MM.1S (cell line): ENCODE measurements around the gene CRTAC1.

Source experiments
- DNase-seq: peaks from one replicate; pipeline ENCODE4 v3.0.0-alpha.2; 2015
- H2AFZ ChIP-seq: fragments of 300-600 bp; sonication (generic); 2 replicates; pipeline ENCODE4 v1.6.0; 2016; ENCODE audit warnings: antibody characterized with exemption, low read length
- H3F3A ChIP-seq: fragments of 300-600 bp; sonication (generic); 2 replicates; pipeline ENCODE4 v1.6.1; 2016; ENCODE audit warnings: mild to moderate bottlenecking, antibody characterized with exemption, low read length, moderate library complexity, mixed read lengths; ENCODE audit not compliant: insufficient read depth
- H3K27ac ChIP-seq: fragments of 300-600 bp; sonication (generic); 2 replicates; pipeline ENCODE4 v1.5.1; 2016; ENCODE audit warnings: mild to moderate bottlenecking, low read length
- H3K27me3 ChIP-seq: fragments of 300-600 bp; sonication (generic); replicated peaks from 2 replicates; pipeline ENCODE4 v1.6.0; 2016; ENCODE audit warnings: low read length; ENCODE audit not compliant: insufficient read depth
- H3K36me3 ChIP-seq: fragments of 300-600 bp; sonication (generic); replicated peaks from 2 replicates; pipeline ENCODE4 v1.6.1; 2016; ENCODE audit warnings: mild to moderate bottlenecking, low read length, mixed read lengths; ENCODE audit not compliant: insufficient read depth
- H3K4me1 ChIP-seq: fragments of 300-600 bp; sonication (generic); 2 replicates; pipeline ENCODE4 v1.6.1; 2016; ENCODE audit warnings: low read length, mixed read lengths
- H3K4me2 ChIP-seq: fragments of 300-600 bp; sonication (generic); 2 replicates; pipeline ENCODE4 v1.6.0; 2016; ENCODE audit warnings: low read depth, low read length
- H3K4me3 ChIP-seq: fragments of 300-600 bp; sonication (generic); 2 replicates; pipeline ENCODE4 v1.5.1; 2016; ENCODE audit warnings: low read length, mixed read lengths
- H3K79me2 ChIP-seq: fragments of 300-600 bp; sonication (generic); 2 replicates; pipeline ENCODE4 v1.6.1; 2016; ENCODE audit warnings: mixed run types, low read length, mixed read lengths
- H3K9ac ChIP-seq: fragments of 300-600 bp; sonication (generic); 2 replicates; pipeline ENCODE4 v1.6.1; 2016; ENCODE audit warnings: low read length, mixed read lengths
- H3K9me2 ChIP-seq: fragments of 300-600 bp; sonication (generic); replicated peaks from 2 replicates; pipeline ENCODE4 v1.6.1; 2016; ENCODE audit warnings: mild to moderate bottlenecking, low read length, mixed read lengths; ENCODE audit not compliant: insufficient read depth
- H3K9me3 ChIP-seq: fragments of 300-600 bp; sonication (generic); replicated peaks from 2 replicates; pipeline ENCODE4 v1.6.1; 2016; ENCODE audit warnings: mild to moderate bottlenecking, low read length, mixed read lengths; ENCODE audit not compliant: insufficient read depth
- H4K20me1 ChIP-seq: fragments of 300-600 bp; sonication (generic); 2 replicates; pipeline ENCODE4 v1.6.1; 2016; ENCODE audit warnings: mild to moderate bottlenecking, low read length, moderate library complexity, mixed read lengths; ENCODE audit not compliant: insufficient read depth
- CTCF ChIP-seq: fragments of 300-600 bp; sonication (generic); IDR thresholded peaks from 2 replicates; pipeline ENCODE4 v1.5.1; 2016; ENCODE audit warnings: antibody characterized with exemption, low read length, mixed read lengths
- EZH2 ChIP-seq: fragments of 300-600 bp; sonication (generic); optimal IDR thresholded peaks from 2 replicates; pipeline ENCODE3; 2017; ENCODE audit warnings: low read depth, mild to moderate bottlenecking, antibody characterized with exemption, low read length, mixed read lengths
- EZH2phosphoT487 ChIP-seq: fragments of 300-600 bp; sonication (generic); IDR thresholded peaks from 2 replicates; pipeline ENCODE4 v1.6.1; 2018; ENCODE audit warnings: antibody characterized with exemption, low read length

CRTAC1 gene

GRCh38 chr10:98030093-98030821 is at the start of gene CRTAC1:
Gene CRTAC1, minus strand, starts transcription at chr10:98030621. Its CDS starts 149 bp downstream, at chr10:98030472.
- Histone ChIP-seq H4K20me1 (no peaks in the 10 kb centered on the region), H3K79me2 (no peaks in the 10 kb centered on the region), H3K27ac (no peak within 1 kb of the TSS), H3K9ac (no peak within 1 kb of the TSS), H3K4me2 (no peak within 1 kb of the TSS), H3K4me3 (no peak within 1 kb of the TSS), H3K9me2 (no peaks in the 10 kb centered on the region), H3K27me3 (peaks cover 46% of the 10 kb centered on the region), H3K4me1 (no peaks in the 10 kb centered on the region), H2AFZ (no peak within 1 kb of the TSS), H3K36me3 (no peaks in the 10 kb centered on the region), H3K9me3 (no peaks in the 10 kb centered on the region), H3F3A (no peaks in the 10 kb centered on the region)
- DNase-seq, result no peak
- TF ChIP-seq CTCF, result no peak
- no peak for TF ChIP-seq EZH2phosphoT487
- no peak for TF ChIP-seq EZH2

GRCh38 chr10:98078774-98079173 is 48.4 kb upstream of the CRTAC1 start:
- no peaks in the 10 kb centered on the region for H3K4me1 ChIP-seq
- H3K4me3 ChIP-seq, result no peak overlapping the region
- no peak for TF ChIP-seq CTCF
- TF ChIP-seq EZH2, result no peak
- TF ChIP-seq EZH2phosphoT487, result no peak
- no peaks in the 10 kb centered on the region for H3K79me2 ChIP-seq
- no peak overlapping the region for H3K4me2 ChIP-seq
- no peaks in the 10 kb centered on the region for H3K36me3 ChIP-seq
- no peaks in the 10 kb centered on the region for H3F3A ChIP-seq
- no peak overlapping the region for H2AFZ ChIP-seq
- no peaks in the 10 kb centered on the region for H3K9me2 ChIP-seq
- H3K27me3 ChIP-seq, result no peaks in the 10 kb centered on the region
- no peak overlapping the region for H3K9ac ChIP-seq
- no peak for DNase-seq
- H3K9me3 ChIP-seq, result no peaks in the 10 kb centered on the region
- H3K27ac ChIP-seq, result no peak overlapping the region
- H4K20me1 ChIP-seq, result no peaks in the 10 kb centered on the region

GRCh38 chr10:98077223-98077622 is 46.8 kb upstream of the CRTAC1 start:
- no peak for DNase-seq
- Histone ChIP-seq H3K36me3 (no peaks in the 10 kb centered on the region), H3K9ac (no peak overlapping the region), H3K9me2 (no peaks in the 10 kb centered on the region), H3K27me3 (no peaks in the 10 kb centered on the region), H4K20me1 (no peaks in the 10 kb centered on the region), H3K79me2 (no peaks in the 10 kb centered on the region), H3K27ac (no peak overlapping the region), H3K4me1 (no peaks in the 10 kb centered on the region), H3F3A (no peaks in the 10 kb centered on the region), H2AFZ (no peak overlapping the region), H3K9me3 (no peaks in the 10 kb centered on the region), H3K4me3 (no peak overlapping the region), H3K4me2 (no peak overlapping the region)
- no peak for TF ChIP-seq CTCF
